Urinary bladder (tissue), 4 donors: ENCODE data around the gene ZMYM2. TPM values are rescaled to one million over a fixed set of nuclear protein-coding genes. Genes with fewer than 3 reads are reported as not detected.

Source experiments
- DNase-seq: peaks from one replicate; pipeline ENCODE4 v3.0.0-alpha.2; 2015; ENCODE audit errors: extremely low spot score
- H3K27ac ChIP-seq: one replicate; pipeline ENCODE4 v1.5.1; 2013; ENCODE audit warnings: low read depth, mild to moderate bottlenecking, moderate library complexity
- H3K36me3 ChIP-seq: one replicate; pipeline ENCODE4 v1.6.1; 2013; ENCODE audit warnings: mild to moderate bottlenecking, moderate library complexity; ENCODE audit not compliant: insufficient read depth
- H3K4me1 ChIP-seq: one replicate; pipeline ENCODE4 v1.6.1; 2013; ENCODE audit warnings: mild to moderate bottlenecking, moderate library complexity; ENCODE audit not compliant: insufficient read depth
- H3K4me3 ChIP-seq: one replicate; pipeline ENCODE4 v1.5.1; 2013; ENCODE audit warnings: low read depth, low read length
- WGBS: extraction: QIAGEN DNeasy Blood & Tissue Kit; methylation state at CpG from one replicate; pipeline ENCODE4 v1.1.7; 2013; 5-methylcytosine and 5-hydroxymethylcytosine counted together
- polyA plus RNA-seq: library from polyadenylated mRNA; stranded (reverse); fragments of 200-250 nt; gene quantifications from one replicate; pipeline ENCODE4 v1.2.3, GENCODE V29; 2013
- total RNA-seq: library from RNA; depleted of rRNA; stranded (reverse); fragments of >200 nt; gene quantifications from one replicate; pipeline ENCODE4 v1.2.3, GENCODE V29; 2014
- donor health status: healthy with polysubstance abuse.
- donor health status: healthy.

Gene ZMYM2
- total and polyA plus RNA-seq, 2 donors, result 20.0 to 199 TPM

GRCh38 chr13:20118268-20119140 is 160.0 kb downstream of the ZMYM2 start:
- WGBS, result 4% methylated on average over 51 of the region's 55 CpGs
- H3K4me3 ChIP-seq, result peak overlapping the region; percentile 70
- no peak overlapping the region for H3K27ac ChIP-seq
- no peaks in the 10 kb centered on the region for H3K36me3 ChIP-seq
- no peaks in the 10 kb centered on the region for H3K4me1 ChIP-seq
- no peak for DNase-seq

GRCh38 chr13:20119960-20120359 is 161.4 kb downstream of the ZMYM2 start:
- Histone ChIP-seq H3K4me3 (no peak overlapping the region), H3K36me3 (no peaks in the 10 kb centered on the region), H3K4me1 (no peaks in the 10 kb centered on the region), H3K27ac (no peak overlapping the region)
- DNase-seq, result no peak
- 86% methylated on average over 3 of the region's 3 CpGs for WGBS

GRCh38 chr13:20121159-20121525 is 162.6 kb downstream of the ZMYM2 start:
- no peaks in the 10 kb centered on the region for H3K4me1 ChIP-seq
- DNase-seq, result no peak
- H3K27ac ChIP-seq, result no peak overlapping the region
- 49% methylated on average over 7 of the region's 7 CpGs for WGBS
- H3K36me3 ChIP-seq, result no peaks in the 10 kb centered on the region
- H3K4me3 ChIP-seq, result no peak overlapping the region

GRCh38 chr13:20124303-20124702 is 165.8 kb downstream of the ZMYM2 start:
- Histone ChIP-seq H3K27ac (no peak overlapping the region), H3K4me1 (no peaks in the 10 kb centered on the region), H3K4me3 (no peak overlapping the region), H3K36me3 (no peaks in the 10 kb centered on the region)
- 80% methylated on average over 1 of the region's 1 CpG for WGBS
- no peak for DNase-seq

GRCh38 chr13:20125129-20125782 is 166.7 kb downstream of the ZMYM2 start:
- H3K4me1 ChIP-seq, result no peaks in the 10 kb centered on the region
- H3K4me3 ChIP-seq, result no peak overlapping the region
- H3K36me3 ChIP-seq, result no peaks in the 10 kb centered on the region
- no peak overlapping the region for H3K27ac ChIP-seq
- no peak for DNase-seq
- WGBS, result 25% methylated on average over 4 of the region's 4 CpGs

- H3K4me1 ChIP-seq, result no peaks in the 10 kb centered on the region
- no peak overlapping the region for H3K27ac ChIP-seq
- WGBS, result 52% methylated on average over 4 of the region's 4 CpGs
- H3K4me3 ChIP-seq, result no peak overlapping the region
- H3K36me3 ChIP-seq, result no peaks in the 10 kb centered on the region
- no peak for DNase-seq
Measured at GRCh38 chr13:20125783-20126165, 167.2 kb downstream of the ZMYM2 start.

GRCh38 chr13:20126541-20127261 is 168.2 kb downstream of the ZMYM2 start:
- Histone ChIP-seq H3K4me3 (no peak overlapping the region), H3K27ac (no peak overlapping the region), H3K4me1 (no peaks in the 10 kb centered on the region), H3K36me3 (no peaks in the 10 kb centered on the region)
- 66% methylated on average over 16 of the region's 16 CpGs for WGBS
- DNase-seq, result no peak

GRCh38 chr13:20127262-20127561 is 168.7 kb downstream of the ZMYM2 start:
- no peak for DNase-seq
- Histone ChIP-seq H3K36me3 (no peaks in the 10 kb centered on the region), H3K27ac (no peak overlapping the region), H3K4me1 (no peaks in the 10 kb centered on the region), H3K4me3 (peak overlapping the region; percentile 50)
- WGBS, result 28% methylated on average over 6 of the region's 6 CpGs

GRCh38 chr13:20127562-20128458 is 169.3 kb downstream of the ZMYM2 start:
- Histone ChIP-seq H3K4me3 (peak overlapping the region; percentile 50), H3K27ac (peak overlapping the region; percentile 76), H3K36me3 (no peaks in the 10 kb centered on the region), H3K4me1 (no peaks in the 10 kb centered on the region)
- DNase-seq, result no peak
- under 1% methylated on average over 82 of the region's 82 CpGs for WGBS

- peak overlapping the region; percentile 50 for H3K4me3 ChIP-seq
- no peaks in the 10 kb centered on the region for H3K36me3 ChIP-seq
- no peaks in the 10 kb centered on the region for H3K4me1 ChIP-seq
- 3% methylated on average over 28 of the region's 28 CpGs for WGBS
- DNase-seq, result no peak
- H3K27ac ChIP-seq, result peak overlapping the region; percentile 76
Measured at GRCh38 chr13:20128459-20128931, 170.0 kb downstream of the ZMYM2 start.

- Histone ChIP-seq H3K27ac (no peak overlapping the region), H3K4me1 (no peaks in the 10 kb centered on the region), H3K36me3 (no peaks in the 10 kb centered on the region), H3K4me3 (no peak overlapping the region)
- 78% methylated on average over 18 of the region's 18 CpGs for WGBS
- DNase-seq, result no peak
Measured at GRCh38 chr13:20129076-20129475, 170.5 kb downstream of the ZMYM2 start.

GRCh38 chr13:20130012-20130411 is 171.5 kb downstream of the ZMYM2 start:
- Histone ChIP-seq H3K4me3 (no peak overlapping the region), H3K36me3 (no peaks in the 10 kb centered on the region), H3K27ac (no peak overlapping the region), H3K4me1 (no peaks in the 10 kb centered on the region)
- WGBS, result 75% methylated on average over 2 of the region's 2 CpGs
- no peak for DNase-seq

GRCh38 chr13:20130652-20131051 is 172.1 kb downstream of the ZMYM2 start:
- 96% methylated on average over 2 of the region's 2 CpGs for WGBS
- Histone ChIP-seq H3K36me3 (no peaks in the 10 kb centered on the region), H3K4me1 (no peaks in the 10 kb centered on the region), H3K27ac (no peak overlapping the region), H3K4me3 (no peak overlapping the region)
- DNase-seq, result no peak
